Stimulated activated CD8-positive, alpha-beta memory T cell treated with anti-CD3 and anti-CD28 coated beads, Interleukin-4, amount 100 ng/mL, for 48 hours (primary cell): ENCODE measurements around the gene SCAI.
"Not testable (repeated sequence)": the region's sequence is repeated elsewhere in the genome, so short reads cannot be mapped to it uniquely, and the experiment has no call there.

Experiments used
- DNase-seq: peaks from one replicate; pipeline ENCODE4 v3.0.0-alpha.2; 2020

The SCAI gene

GRCh38 chr9:125143377-125144090 is at the start of gene SCAI:
Gene SCAI, minus strand, starts transcription at chr9:125143528. Its CDS starts 91 bp downstream, at chr9:125143437.
- peak; percentile 98 for DNase-seq

DNA sequence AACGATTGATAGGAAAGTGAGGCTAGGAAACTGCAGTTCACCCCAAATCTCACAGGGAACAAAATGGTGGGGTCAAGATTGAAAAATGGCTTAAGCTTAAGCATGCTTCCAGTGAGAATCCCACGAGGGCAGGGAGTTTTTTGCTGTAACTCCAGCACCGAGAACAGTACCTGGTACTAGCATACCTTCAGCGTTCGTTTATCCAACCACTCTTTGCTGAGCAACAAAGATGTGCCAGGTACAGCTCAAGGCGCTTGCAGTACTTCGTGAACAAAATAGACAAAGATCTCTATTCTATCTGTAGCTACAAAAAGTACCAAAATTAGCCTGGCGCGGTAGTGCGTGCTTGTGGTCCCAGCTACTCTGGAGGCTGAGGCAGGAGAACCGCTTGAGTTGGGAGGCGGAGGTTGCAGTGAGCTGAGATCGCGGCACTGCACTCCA is 47.1 kb upstream of the SCAI start:
- DNase-seq = peak; percentile 47

DNA sequence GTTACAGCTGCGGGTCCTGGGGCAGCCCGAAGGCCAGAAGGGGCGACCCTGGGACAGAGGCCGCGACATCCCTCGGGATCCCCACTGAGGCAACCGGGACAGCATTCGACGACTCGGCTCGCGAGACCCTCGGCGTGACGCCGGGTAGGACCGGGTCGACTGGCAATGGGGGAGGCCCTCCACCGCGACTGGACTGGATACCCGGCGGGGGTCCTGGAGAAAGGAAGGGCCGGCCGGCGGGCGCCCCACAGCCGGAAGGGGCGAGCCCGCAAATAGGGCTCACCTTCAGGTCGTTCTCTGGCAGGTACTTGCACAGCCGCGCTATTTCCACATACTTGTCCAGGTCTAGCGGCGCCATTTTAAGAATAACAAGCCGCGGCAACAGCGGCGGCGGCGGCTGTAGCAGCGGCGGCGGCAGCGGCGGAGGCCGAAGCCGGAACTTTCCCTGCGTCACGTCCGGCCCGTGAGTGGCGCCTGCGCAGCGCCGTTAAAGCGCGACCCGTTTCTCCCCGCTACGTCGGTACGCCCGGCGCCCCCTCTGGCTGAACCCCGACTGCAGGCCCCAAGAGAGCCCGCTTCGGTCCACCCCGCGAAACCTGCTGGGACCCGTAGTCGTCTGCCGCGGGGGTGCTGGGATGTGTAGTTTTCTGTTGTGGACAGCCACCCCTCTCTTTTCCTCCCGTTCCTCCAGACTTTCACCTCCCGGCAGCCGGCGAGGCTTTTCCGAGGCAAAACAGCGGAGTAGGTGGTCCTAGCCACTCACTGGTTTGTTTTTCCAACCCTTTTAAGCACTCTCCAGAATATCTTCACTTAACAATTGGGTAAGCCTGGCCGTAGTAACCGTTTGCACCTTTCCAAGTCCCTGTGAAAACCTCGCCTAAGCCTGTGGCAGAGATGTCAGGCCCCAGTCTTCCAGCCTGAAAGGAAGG is 46.3 kb upstream of the SCAI start, which contains the start of gene PPP6C:
TSS of gene PPP6C (minus strand) at position 443 of the 929 bp plus-strand sequence. CDS start at position 358, 85 bp downstream.
- DNase-seq = peak; percentile 99

- DNase-seq = peak; percentile 60
Measured at GRCh38 chr9:125189011-125189360, 45.7 kb upstream of the SCAI start.

GRCh38 chr9:125183561-125183960 is 40.2 kb upstream of the SCAI start:
- DNase-seq = no peak

DNA sequence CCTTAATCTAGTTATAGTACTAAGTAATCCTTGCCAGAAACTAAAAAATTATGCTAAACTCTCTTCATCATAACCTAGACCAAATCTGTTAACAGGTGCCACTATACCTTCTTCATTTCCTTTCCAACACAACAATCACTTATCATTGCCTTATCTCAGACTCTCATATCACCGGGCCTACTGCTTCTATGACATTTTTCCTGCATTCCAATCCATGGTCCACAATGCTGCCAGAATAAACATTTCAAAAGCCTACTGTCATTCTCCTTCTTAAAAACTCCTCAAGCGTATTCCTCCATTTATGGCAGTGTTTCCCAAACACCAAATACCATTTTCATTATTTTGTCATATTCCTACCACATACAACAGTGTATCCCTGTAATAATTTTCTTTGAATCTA is 39.7 kb upstream of the SCAI start:
- no peak for DNase-seq

DNA sequence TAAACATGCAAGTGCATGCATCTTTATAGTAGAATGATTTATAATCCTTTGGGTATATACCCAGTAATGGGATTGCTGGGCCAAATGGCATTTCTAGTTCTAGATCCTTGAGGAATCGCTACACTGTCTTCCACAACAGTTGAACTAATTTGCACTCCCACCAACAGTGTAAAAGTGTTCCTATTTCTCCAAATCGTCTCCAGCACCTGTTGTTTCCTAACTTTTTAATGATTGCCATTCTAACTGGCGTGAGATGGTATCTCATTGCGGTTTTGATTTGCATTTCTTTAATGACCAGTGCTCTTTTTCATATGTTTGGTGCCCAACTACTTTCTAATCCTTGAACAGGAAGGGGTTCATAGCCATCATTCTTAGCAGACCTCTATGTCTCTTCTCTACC is 38.4 kb upstream of the SCAI start:
- not testable (repeated sequence) for DNase-seq

GRCh38 chr9:125180876-125181275 is 37.5 kb upstream of the SCAI start:
- no peak for DNase-seq

DNA sequence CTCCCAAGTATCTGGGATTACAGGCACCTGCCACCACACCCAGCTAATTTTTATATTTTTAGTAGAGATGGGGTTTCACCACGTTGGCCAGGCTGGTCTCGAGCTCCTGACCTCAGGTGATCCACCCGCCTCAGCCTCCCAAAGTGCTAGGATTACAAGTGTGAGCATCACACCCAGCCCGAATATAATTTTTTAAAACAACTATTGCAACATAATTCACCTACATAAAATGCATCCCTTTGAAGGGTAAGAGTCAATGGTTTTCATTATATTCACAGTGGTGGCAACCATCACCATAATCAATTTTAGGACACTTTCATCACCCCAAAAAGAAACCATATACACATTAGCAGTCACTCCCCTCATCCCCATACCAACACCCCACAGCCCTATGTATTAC is 36.4 kb upstream of the SCAI start:
- not testable (repeated sequence) for DNase-seq

- DNase-seq = no peak
Measured at GRCh38 chr9:125177888-125178287, 34.6 kb upstream of the SCAI start.

GRCh38 chr9:125176636-125177035 is 33.3 kb upstream of the SCAI start:
- DNase-seq = no peak

DNA sequence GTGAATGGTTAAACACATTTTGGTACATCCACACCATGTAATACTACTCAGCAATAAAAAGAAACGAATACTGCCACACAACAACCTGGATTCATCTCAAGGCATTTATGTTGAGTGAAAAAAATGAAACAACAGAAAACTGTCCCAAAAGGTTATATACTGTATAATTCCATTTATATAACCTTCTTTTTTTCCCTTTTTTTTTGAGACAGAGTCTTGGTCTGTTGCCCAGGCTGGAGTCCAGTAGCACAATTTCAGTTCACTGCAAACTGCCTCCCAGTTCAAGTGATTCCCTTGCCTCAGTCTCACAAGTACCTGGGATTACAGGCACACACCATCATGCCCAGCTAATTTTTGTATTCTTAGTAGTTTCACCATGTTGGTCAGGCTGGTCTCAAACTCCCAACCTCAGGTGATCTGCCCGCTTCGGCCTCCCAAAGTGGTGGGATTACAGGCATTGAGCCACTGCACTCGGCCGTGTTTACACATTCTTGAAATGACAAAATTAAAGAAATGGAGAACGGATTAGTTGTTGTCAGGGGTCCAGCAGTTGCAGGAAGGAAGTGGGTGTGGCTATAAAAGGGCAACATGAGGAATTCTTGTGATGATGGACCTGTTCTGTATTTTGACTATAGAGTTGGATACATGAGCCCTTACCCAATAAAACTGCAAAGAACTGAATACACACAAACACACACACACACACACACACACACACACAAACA is 28.9 kb upstream of the SCAI start:
- DNase-seq = no peak

GRCh38 chr9:125169895-125170294 is 26.6 kb upstream of the SCAI start:
- no peak for DNase-seq

DNA sequence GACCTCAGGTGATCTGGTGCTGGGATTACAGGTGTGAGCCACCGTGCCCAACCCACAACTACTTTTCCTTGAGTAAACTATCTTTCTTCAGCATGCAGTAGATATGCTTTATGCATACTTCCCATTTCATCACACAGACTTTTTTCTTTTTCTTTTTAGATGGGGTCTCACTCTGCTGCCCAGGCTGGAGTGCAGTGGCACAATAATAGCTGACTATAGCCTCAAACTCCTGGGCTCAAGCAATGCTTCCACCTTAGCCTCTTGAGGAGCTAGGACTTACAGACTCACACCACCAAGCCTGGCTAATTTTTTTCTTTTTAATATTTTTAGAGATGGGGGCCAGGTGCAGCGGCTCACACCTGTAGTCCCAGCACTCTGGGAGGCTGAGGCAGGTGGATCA is 23.4 kb upstream of the SCAI start:
- DNase-seq = no peak

DNA sequence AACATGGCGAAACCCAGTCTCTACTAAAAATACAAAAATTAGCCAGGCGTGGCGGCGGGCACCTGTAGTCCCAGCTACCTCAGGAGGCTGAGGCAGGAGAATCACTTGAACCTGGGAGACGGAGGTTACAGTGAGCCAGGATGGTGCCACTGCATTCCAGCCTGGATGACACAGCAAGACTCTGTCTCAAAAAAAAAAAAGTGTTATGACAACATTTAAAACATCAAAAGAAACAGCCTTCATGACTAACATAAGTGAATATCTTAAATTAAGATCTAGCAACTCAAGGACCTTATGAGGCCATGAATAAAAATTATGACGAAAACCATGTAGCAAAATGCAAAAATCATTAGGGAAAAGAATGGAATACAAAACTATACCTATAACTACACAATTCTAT is 19.6 kb upstream of the SCAI start:
- DNase-seq = not testable (repeated sequence)

DNA sequence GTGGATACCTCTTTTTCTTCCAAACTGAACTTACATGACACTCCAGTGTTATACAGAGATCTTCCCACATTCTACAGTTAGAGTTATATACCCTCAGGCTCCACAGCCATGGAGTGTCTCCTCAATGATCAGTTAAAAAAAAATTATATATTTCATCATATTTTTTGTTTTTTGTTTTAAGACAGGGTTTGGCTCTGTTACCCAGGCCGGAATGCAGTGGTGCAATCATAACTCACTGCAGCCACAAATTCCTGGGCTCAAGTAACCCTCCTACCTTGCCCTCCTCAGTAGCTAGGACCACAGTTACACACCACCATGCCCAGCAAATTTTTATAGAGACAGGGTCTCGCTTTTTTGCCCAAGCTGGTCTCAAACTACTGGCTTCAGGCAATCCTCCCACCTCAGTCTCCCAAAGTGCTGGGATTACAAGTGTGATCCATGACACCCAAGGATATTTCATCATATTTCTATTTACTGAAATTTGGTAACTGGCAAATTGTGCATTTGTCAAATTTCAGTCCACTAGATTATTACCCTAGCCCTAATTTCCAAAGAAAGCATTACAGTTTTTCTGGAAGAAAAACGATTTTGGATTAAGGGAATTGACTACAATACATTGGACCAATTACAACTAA is 18.1 kb upstream of the SCAI start:
- DNase-seq = no peak

- no peak for DNase-seq
Measured at GRCh38 chr9:125160750-125161149, 17.4 kb upstream of the SCAI start.

DNA sequence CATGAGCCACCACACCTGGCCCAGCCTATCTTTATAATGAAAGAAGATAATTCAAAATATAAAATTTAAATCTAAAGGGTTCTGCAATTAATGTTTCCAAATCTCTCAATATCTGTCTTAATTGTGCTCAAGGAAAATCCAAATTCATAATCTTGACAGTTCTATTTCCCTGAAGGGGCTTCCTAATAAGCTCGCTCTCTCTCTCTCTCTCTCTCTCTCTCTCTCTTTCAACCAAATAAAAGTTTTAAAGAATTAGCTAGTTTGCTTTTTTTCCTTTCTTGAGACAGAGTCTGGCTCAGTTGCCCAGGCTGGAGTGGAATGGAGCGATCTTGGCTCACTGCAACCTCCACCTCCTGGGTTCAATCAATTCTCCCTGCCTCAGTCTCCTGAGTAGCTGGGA is 13.2 kb upstream of the SCAI start:
- no peak for DNase-seq

DNA sequence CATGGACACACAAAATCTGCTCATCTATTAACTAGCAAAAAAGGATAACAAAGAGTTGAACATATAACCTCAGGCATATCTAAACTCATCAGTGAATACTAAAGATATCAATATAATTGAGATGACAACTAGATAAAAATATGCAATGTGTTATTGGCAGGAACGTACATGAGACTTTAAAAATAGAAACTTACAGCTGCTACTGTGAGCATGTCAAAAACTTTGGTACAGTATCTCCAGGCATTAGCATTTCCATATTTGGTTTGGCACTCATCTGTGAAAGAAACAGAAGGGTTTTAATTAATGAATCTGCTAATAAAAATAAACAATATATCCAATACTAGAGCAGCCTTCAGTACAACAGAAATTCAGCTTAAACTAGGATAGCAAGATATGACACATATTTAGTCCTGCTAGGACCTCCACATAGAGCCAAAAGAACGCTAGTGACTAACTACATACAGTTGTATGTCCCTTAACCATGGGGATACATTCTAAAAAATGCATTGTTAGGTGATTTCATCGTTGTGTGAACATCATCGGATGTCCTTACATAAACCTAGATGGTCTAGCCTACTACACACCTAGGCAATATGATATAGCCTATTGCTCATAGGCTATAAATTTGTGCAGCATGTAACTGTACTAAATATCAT is 10.5 kb upstream of the SCAI start:
- no peak for DNase-seq

GRCh38 chr9:125151730-125152129 is 8.4 kb upstream of the SCAI start:
- DNase-seq = no peak

GRCh38 chr9:125150349-125151245 is 7.3 kb upstream of the SCAI start:
- DNase-seq = no peak
